Astrocyte of the spinal cord (primary cell): ENCODE data around the gene UVRAG.

Experiments
- DNase-seq: peaks from one replicate; pipeline ENCODE4 v3.0.0; 2011; ENCODE audit warnings: low read depth, low spot score
- H3K4me3 ChIP-seq: 2 replicates; pipeline ENCODE4 v1.5.1; 2011; ENCODE audit warnings: low read depth, mild to moderate bottlenecking, low read length, moderate library complexity
- in situ Hi-C: cut with HindIII; loops from 2 replicates; pipeline ENCODE4 v1.10.0; 2017; ENCODE audit warnings: low sequenced_read_pairs
- TF ChIP-seq, protein P1 (sequence below): IDR thresholded peaks from 2 replicates; pipeline ENCODE4 v1.5.1; 2012; ENCODE audit warnings: low read depth, mild to moderate bottlenecking, low read length, inconsistent platforms

Gene UVRAG

DNA sequence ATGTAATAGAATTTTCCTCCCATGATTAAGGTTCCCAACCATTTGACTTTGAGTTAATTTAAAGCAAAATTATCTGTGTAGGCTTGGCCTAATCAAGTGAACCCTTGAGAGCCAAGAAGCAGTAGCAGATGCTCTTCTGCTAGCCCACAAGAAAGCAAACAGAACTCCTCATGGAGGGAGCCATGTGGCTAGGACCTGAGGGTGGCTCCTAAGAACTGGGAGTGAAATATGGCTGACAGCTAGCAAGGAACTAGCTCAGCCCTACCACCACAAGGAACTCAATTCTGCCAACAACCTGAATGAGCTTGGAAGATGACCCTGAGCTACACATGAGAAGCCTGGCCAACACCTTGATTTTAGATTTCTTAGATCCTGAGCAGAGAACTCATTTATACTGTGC is 223.6 kb downstream of the UVRAG start:
- TF ChIP-seq, protein P1, sequence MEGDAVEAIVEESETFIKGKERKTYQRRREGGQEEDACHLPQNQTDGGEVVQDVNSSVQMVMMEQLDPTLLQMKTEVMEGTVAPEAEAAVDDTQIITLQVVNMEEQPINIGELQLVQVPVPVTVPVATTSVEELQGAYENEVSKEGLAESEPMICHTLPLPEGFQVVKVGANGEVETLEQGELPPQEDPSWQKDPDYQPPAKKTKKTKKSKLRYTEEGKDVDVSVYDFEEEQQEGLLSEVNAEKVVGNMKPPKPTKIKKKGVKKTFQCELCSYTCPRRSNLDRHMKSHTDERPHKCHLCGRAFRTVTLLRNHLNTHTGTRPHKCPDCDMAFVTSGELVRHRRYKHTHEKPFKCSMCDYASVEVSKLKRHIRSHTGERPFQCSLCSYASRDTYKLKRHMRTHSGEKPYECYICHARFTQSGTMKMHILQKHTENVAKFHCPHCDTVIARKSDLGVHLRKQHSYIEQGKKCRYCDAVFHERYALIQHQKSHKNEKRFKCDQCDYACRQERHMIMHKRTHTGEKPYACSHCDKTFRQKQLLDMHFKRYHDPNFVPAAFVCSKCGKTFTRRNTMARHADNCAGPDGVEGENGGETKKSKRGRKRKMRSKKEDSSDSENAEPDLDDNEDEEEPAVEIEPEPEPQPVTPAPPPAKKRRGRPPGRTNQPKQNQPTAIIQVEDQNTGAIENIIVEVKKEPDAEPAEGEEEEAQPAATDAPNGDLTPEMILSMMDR: no peak
- DNase-seq: no peak
- no peak overlapping the region for H3K4me3 ChIP-seq
- in situ Hi-C loops: no loop called here

DNA sequence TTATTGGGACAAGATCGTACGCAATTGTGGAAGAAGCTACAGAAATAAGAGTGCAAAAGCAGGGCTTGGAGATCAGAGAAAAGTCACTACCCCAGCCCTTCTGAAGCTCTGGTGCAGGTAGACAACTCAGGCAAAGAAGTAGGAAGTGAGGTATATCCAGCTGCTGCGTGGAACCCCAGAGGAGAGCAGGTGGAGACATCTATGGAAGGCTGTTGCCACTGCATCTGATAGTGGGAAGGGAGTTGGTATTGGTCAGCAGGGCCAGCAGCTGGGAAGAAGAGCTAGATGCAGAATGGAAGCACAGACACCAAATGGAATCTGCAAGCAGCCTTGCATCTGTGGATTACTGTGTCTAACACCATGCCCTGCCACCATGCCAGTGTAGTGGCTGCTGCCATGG is 226.2 kb downstream of the UVRAG start:
- DNase-seq: no peak
- no peak overlapping the region for H3K4me3 ChIP-seq
- in situ Hi-C loops: no loop called here
- TF ChIP-seq, protein P1: no peak

DNA sequence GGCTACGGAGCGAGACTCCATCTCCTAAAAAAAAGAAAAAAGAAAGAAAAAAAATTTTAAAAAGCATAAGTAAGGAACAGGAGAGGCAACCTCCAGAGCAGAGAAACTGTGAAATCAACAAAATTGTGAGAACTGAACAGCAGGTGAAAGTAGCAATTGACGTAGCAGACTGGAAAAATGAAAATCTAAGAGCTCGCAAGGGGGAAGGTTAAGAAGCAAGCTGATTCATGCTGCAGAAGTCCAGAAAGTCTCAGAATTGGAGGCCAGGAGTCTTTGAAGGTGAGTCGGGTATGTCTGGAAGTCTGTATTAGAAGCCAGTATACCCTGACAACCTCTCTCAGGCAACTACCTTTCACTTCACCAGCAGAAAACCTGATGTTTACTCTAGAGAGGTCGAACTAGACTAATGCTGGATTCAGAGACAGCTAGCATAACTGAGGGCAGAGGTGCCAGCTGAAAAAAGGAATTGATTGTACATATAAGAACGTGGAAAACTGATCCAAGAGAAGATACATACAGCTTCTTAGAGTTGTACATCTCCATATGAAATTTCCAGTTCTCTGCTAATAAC is 229.8 kb downstream of the UVRAG start:
- DNase-seq: no peak
- TF ChIP-seq, protein P1: no peak
- in situ Hi-C loops: no loop called here
- H3K4me3 ChIP-seq: no peak overlapping the region

DNA sequence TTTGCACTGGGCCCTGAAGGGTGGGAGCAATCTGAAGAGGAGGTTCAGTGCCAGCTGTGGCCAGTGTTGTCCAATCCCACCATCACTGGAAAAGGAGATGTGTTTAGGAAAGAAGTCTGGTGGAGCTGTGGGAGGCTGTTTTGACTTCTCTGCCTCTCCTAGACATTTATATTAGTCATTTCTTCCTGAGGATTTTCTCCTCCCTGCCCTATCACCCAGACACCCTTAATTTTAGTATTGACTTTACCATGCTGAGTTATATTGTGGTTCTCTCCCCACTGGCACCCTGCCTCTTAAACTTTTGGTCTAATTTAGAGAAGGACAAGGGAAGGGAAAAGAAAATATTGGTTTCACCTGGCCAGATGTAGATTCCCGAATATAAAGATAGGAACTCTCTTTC is 232.2 kb downstream of the UVRAG start:
- TF ChIP-seq, protein P1: no peak
- no peak overlapping the region for H3K4me3 ChIP-seq
- DNase-seq: no peak
- in situ Hi-C loops: no loop called here

DNA sequence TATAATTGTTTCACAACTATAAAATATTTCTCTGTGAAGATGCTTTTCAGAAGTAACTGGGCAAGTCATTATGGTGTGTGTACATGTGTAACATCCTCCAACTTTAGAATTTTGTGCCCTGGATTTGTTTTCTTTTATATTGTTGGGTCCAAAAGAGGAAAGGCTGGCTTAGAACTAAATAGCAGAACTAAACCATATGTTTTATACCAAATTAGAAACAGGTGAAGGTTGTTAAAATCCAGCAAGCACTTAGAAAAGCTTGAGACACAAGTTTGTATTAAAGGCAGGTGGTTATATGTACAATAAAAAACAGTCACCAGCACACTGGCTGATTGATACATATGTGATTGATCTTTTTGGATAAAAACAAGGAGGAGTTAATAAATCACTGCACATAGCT is 232.8 kb downstream of the UVRAG start:
- DNase-seq: no peak
- in situ Hi-C loops: no loop called here
- TF ChIP-seq, protein P1: no peak
- H3K4me3 ChIP-seq: no peak overlapping the region

DNA sequence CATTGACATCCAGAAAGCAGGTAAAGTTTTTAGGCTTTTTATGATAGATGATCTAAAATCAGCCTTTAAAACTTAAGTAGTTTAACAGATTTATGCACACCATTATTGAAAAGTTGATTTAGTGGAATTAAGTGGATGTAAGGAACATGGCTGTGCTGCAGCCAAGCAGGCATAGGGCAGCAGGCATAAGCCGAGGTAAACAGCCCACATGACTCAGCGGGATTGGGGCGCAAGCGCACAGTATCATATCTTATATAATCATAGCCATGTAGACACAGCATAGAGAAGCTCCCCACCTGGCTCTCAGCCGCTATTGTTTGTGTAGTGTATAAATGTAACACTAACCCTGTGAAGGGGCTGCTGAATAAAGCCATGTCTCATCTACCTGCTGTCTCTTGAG is 233.8 kb downstream of the UVRAG start:
- in situ Hi-C loops: no loop called here
- TF ChIP-seq, protein P1: no peak
- DNase-seq: no peak
- no peak overlapping the region for H3K4me3 ChIP-seq

DNA sequence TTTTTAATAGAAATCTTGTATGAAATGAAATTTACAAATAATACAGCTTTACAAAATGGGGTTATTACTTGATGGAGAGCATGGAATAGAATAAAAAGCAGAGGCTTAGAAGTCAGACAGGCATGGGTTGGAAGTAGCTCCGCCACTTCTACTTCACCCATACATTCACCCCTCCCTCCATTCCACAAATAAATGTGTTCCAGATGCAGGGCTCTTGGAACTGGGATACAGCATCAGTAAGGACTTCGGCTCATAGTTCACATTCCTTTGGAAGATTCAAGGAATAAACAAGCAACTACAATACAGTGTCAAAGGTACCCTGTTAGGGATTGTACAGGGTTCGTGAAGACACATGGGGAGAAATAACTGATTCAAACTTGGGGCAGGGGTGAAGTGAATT is 234.5 kb downstream of the UVRAG start:
- TF ChIP-seq, protein P1: no peak
- H3K4me3 ChIP-seq: no peak overlapping the region
- in situ Hi-C loops: no loop called here
- no peak for DNase-seq
